Stimulated activated CD8-positive, alpha-beta memory T cell treated with anti-CD3 and anti-CD28 coated beads, Interleukin-2, amount 100 ng/mL, for 1 hour (primary cell): Measurements from ENCODE around the gene TFPI.
"Not testable (repeated sequence)": the region's sequence is repeated elsewhere in the genome, so short reads cannot be mapped to it uniquely, and the experiment has no call there.

Source experiments
- DNase-seq, 2 donors: peaks; one replicate each; pipeline ENCODE4 v3.0.0-alpha.2; 2020; ENCODE audit warnings: low read depth in 2 of 2

Gene TFPI

DNA sequence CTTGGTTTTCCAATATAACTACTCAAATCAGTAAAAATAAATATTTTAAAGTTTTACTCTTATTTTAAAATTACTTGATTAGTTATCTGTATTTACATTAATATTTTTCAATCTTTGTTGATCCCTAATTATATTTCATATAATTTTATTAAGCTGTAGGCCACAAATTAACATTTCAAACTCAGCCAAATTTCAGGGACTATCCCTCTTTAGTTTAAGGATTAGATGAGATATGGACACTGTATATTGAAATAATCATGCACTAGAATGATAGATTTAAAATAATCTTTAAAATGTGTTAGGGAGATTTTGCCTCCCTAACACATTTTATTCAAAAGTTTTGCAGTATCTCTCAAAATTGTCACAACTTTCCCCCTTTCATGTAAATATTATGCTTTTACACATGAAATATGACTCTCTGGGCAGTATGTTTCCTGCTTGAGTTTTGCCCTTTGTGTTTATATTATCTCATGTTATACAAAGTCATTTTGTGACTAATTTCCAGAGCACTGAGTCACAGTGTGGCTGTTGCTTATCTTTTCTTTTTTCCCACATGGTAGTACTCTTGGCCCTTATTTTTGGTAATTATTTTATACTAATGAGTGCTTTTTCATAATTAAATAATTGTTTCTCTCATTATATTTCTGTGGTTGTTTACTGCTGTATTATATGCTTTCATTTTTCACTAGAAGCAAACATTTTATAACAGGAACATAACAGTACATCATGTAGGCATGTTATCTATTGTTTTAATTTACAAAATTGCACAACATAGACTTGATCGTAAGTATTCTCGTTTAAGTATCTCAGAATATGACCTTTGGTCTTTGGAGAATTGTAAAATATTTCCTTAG lies 1.2 kb downstream of the TFPI start:
- DNase-seq, result no peak

DNA sequence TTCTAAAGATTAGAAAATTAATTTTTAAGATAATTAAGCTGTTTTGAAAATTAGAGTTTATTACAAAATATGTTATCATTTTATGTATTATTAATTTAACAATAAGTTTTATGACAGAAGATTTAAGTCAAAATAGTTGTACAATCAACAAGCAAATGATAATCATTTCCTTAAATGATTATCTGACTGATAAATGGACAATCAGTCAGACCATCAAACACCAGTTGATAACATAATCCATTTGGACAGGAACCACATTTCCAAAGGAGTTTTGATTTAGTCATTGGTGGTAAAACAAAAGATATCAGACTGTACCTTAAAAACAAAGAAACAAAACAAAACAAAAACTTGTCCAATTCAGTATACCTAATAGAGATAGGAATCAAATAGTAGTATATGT lies 1.9 kb downstream of the TFPI start:
- no peak for DNase-seq

DNA sequence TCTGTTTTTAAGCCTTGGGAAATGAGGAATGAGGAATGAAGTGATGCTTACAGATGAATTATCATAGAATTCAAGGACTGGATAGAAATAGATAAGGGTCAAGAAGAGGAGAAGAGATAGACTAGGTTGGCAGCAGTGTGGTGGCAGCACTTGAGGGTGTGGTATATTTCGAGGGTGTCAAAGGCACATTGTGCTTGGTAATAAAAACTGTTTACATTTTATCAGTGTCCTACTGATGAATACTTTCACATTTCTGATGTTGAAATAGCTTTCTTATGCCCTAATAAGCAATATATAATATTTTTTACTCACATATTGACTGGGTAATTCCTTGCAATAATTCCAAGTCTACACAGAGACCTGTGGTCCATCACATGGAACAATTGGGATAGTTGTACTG lies 3.4 kb downstream of the TFPI start:
- no peak for DNase-seq

DNA sequence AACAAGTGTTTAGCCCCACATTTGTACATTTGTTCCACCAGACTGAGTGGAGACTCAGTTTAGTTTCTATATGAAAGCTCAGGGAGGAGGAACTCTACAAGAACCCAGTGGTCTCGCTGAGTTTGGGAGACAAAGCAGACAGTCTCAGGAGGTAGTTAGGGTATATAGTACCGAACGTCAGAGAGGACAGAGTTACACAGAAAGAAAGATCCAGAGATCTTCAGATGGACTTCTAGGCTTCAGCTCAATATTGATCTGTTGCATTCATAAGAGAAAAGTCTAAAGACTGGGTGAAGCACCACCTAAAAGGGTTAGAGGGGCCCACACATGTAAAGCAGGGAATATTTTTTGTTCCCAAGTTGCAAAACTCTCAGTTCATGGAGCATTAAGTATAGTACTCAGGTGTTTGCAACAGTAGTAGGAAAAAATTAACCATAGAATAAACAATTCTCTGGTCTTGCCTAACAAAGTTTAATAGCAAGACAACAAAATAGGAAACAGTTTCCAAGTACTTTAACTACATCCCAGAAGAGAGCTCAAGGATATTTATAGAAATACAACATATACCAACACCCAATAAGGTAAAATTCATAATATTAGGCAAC lies 4.2 kb downstream of the TFPI start:
- DNase-seq, result no peak

DNA sequence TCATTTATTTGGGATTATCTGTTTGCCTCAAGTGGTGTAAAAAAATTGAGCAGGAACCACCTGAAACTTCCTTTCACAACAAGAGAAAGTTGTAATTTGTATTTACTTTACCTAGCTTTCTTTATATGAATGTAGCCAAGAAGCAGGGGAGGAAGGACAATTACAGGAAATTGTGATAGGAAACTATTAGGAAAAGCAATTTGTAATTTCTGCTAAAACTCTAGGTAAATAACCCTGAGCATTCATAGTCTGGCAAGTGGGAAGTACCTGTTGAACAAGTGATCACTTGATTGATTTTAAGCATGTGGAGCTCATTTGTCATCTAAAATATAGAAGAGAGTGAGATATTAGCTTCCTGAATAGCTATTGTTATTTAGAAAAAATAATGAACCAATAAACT lies 5.0 kb downstream of the TFPI start:
- no peak for DNase-seq

DNA sequence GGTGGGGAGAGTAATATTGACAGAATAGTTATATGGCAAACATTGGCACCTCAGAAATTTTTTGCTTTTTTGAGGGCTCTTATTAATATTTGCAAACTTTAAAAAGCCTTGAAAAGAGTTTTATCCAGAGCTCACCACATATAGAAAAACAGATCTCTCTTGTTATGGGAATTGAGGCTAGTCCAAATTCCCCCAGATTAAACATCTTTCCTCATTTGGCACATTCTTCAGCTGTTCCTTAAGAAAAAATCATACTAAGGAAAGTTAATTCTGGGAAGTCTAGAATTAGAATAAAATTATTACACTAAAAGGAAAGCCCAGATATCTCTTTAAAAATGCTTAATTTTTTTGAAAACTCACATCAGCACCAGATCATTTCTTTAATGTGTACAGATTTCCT lies 5.6 kb downstream of the TFPI start:
- DNase-seq, result no peak

DNA sequence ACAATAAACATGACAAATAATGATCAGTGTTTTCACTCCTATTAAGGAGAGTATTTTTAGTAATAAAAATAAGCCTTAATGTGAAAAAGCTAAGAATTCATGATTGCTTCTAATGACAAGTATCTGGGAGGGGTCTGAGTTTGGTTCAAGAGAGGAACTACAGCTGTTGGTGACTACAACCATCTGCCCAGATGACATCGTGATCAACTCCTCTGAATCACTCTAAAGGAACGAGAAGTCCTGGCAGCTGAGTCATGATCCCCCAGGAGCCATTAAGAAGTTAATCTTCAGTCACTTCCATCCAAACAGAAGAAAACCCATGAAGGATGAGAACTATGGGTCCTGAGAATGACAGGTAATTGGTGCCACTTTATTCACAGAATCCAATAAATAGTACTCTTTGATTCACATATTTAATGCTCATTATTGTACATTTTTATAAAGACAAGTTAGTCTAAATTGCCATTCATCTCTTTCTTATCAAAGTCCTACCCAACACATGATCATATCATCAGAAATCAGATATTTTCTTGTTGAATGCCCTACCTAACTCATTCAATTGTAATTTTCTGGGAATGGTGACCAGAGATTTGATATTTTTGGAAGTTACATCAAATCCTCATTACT lies 6.8 kb downstream of the TFPI start:
- DNase-seq, result no peak

DNA sequence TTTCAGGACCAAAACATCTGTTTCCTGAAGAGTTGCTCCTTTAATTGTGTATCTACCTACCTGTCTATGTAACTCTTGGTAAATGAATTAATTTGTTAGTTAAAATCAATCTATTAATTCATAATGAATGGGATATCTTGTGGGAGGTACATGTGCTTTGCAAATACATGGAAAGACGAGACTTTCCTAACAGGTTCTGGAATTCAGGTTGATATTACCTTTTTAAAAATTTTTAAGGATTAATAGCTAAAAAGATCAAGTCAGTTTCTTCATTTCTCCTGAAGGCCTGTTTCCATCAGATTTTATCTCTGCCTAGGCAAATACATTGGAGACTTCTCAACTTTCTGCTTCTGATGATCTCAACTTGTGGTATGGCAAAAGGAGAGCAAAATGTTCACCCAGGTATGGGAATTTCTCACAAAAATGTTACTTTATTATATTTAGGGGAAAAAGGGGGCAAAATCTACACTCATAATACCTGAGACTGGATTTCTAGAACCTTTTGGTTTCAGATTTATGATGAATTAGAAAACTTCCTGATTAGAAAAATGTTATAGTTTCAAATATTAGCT lies 7.4 kb downstream of the TFPI start:
- DNase-seq, result no peak

DNA sequence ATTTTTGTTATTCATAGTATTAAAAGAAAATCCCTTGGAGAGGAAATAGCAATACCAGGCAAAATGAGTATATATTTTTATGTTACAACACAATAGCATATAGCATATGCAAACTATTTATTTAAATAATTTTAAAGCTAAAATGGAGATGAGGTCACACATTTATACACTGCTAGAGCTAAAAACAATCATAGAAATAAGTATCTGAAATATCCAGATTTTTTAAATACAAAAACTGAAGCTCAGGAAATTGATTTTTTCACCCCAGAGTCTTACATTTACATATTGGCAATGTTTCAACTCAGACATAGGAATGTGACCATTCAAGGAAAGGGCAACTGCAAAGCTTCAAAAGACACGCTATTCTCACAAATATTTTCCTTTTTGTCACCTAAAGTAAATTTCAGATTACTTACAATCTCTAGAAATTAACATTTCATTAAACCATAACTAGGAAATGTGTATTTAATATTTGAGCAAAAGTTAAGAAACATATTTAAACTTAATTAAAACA lies 8.9 kb downstream of the TFPI start:
- DNase-seq, result no peak

DNA sequence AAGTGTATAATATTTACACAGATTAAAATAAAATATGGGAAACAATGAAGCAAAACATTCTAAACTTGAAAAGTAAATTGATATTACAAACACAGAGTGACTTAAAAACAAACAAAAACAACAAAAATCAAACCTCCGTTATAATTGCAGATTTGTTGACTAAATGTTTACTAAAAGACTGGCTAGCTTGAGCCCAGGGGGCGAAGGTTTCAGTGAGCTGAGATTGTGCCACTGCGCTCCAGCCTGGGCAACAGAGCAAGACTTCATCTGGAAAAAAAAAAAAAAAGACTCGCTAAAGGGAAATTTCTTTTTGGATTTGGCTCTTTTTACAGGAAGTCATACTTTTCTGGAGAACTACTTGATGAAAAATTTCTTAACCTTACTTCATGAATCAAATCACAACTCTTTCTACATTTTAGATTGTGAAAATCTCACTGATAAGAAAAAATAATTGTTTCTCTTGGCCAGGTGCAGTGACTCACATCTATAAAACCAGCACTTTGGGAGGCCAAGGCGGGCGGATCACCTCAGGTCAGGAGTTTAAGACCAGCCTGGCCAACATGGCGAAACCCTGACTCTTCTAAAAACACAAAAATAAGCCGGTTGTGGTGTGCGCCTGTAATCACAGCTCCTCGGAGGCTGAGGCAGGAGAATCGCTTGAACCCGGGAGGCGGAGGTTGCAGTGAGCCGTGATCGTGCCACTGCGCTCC lies 9.7 kb downstream of the TFPI start:
- no peak for DNase-seq

DNA sequence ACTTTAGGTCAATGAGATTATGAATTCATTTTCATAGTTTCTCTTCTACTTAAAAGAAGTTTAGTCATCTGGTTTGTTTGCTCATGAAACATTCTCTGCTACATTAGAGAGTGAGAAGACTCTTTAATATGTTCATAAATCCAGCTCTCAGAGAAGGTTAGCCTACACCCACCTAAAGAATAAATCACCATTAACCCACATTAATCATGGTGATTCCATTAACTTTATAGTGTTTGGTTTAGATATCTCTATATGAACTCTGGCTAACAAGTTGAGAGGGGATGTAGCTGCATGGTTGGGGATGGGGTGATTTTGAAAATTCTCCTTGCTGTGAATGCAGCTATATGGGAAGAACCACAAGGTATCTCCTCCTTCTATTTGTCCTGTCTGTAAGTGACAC lies 10.7 kb downstream of the TFPI start:
- no peak for DNase-seq

DNA sequence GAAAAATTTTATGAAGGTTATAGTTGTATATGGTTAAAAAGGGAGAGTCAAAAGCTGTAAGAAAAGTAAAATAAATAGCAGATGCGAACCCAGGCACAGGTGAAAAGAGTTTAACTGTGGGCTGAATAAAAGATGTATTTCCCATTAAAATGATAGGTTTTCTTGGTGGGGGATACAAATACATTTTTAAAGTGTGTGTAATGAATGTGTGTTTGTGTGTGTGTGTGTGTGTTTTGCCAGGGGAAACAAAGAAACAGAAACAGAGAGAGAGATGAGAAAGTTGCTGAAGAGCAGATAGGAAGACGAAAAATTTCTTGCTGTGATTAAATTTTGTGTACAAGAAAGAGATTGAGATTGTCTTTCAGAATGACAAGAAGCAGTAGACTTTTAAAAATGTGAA lies 12.1 kb downstream of the TFPI start:
- no peak for DNase-seq

DNA sequence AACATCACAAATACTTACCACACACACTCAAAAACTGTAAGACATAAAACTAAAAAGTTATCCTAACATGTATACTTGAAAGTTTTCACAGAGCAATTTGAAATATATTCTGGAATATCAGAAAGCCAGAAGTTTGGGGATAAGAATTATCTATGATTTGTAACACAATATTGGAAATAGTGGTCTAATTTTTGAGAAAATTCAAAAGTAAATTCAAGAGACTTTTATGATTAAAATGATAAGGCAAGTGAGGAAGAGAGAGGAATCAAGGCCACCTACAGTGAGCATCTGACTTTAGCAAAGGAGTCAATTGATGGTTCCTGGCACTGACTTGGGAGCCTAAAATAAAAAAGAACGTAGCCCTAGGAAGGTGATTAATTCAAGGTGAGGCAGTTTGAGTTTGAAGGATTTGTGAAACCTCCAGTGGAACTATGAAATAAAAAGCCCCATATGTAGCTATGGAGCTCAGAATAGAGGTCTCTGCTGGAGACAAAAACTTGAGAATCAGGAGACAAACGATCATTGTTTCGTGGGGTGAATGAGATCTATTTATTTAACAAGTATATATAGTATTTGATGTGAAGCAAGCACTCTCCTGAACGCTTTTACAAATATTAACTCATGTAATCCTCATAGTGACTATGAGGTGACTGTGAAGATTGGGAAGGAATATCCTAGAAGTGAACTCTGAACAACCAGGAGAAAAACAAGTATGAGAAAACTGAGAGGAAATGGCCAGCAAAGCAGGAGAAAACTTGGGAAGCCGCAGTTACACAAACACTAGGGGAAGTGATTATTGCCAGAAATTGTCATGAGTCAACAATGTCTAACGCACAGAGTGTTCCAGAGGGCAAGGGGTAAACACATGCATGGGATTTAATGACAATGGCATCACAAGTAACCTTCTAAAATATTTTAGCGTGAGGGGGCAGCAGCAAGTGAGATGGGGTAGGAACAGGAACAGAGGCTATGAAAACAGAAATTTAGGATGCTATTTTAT lies 12.8 kb downstream of the TFPI start:
- no peak for DNase-seq

DNA sequence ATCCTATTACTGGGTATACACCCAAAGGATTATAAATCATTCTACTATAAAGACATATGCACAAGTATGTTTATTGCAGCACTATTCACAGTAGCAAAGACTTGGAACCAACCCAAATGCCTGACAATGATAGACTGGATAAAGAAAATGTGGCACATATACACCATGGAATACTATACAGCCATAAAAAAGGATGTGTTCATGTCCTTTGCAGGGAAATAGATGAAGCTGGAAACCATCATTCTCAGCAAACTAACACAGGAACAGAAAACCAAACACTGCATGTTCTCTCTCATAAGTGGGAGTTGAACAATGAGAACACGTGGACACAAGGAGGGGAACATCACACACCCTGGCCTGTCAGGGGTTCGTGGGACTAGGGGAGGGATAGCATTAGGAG lies 16.0 kb downstream of the TFPI start:
- not testable (repeated sequence) for DNase-seq

DNA sequence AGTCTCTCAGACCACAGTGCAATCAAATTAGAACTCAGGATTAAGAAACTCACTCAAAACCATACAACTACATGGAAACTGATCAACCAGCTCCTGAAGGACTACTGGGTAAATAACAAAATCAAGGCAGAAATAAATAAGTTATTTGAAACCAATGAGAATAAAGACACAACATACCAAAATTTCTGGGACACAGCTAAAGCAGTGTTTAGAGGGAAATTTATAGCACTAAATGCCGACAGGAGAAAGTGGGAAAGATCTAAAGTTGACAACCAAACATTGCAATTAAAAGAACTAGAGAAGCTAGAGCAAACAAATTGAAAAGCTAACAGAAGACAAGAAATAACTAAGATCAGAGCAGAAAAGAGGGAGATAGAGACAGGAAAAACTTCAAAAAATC lies 18.9 kb downstream of the TFPI start:
- DNase-seq, result not testable (repeated sequence)

DNA sequence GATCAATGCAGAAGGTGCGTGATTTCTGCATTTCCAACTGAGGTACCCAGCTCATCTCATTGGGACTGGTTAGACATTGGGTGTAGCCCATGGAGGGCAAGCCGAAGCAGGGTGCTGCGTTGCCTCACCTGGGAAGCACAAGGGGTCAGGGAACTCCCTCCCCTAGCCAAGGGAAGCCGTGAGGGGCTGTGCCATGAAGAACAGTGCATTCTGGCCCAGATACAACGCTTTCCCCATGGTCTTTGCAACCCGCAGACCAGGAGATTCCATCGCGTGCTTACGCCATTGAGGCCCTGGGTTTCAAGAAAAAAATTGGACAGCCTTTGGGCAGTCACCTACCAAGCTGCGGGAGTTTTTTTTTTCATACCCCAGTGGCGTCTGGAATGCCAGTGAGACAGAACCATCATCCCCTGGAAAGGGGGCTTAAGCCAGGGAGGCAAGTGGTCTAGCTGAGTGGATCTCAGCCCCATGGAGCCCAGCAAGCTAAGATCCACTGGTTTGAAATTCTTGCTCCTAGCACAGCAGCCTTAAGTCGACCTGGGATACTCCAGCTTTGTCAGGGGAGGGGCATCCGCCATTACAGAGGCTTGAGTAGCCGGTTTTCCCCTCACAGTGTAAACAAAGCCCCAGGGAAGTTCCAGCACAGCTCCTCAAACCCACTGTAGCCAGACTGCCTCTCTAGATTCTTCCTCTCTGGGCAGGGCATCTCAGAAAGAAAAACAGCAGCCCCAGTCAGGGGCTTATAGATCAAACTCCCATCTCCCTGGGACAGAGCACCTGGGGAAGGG lies 21.7 kb downstream of the TFPI start:
- no peak for DNase-seq

DNA sequence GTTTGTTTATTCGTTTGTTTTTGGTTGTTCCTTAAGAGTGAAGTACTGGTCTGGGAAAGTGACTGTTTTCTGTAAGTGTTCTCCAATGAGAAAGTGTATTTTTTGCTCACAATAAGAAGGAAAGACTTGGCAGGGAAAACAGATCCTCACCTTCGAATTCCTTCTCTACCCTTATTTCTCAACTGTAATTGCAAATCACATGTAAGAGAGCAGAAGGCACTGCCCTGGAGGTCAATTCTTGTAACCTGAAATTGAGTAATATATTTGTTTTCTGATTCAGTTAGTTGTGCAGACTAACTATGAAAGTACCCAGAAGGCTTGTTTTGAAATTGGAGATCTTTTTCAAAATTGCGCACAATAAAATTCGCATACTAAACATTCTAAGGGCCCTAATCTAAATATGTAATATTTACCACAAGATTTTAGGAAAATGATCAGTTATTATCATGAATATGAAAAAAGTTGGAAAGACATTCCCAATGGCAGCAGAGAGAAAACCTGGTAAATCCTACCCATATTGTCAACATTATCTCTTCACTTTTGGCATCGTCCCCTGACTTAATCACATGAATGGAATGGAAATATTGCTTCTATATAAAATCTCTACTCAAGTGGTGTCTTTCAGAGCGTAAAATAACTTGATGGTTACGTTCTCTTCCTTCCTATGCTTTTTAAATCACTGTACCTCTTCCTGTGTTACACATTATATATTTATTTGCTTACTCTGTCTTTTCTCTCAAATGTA lies 24.1 kb downstream of the TFPI start:
- no peak for DNase-seq

DNA sequence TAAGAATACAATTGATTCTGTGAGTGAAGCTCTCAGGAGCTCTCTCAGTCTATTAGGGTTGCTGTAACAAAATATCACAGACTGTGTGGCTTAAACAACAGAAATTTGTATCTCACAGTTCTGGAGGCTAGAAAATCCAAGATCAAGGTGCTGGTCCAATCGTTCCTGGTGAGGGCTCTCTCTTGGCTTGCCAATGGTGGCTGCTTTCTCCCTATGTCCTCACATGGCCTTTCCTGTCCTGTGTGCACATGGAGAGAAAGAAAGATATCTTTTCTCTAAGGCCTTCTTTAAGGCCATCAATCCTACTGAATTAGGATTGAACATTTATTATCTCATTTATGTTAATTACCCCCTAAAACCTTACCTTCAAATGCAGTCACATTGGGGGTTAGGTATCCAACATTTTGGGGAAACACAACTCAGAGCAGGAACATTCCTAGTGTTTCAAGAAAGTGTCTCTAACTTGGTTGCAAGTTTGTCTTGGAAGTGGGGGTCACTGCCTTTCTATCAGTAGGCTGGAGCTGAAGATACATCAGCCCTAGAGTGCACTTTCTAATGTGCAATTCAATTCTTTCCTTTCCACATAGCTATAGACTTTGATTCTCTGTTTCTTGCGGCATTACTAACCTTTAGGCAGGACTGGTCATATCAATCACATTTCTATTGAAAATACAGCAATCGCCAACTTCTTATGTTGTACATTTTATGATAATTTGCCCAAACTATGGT lies 24.8 kb downstream of the TFPI start:
- no peak for DNase-seq
